GM23248 (cell line): ENCODE data around the gene SLC4A8. TPM values are rescaled to one million over a fixed set of nuclear protein-coding genes. Genes with fewer than 3 reads are reported as not detected.

Experiments
- DNase-seq: peaks from one replicate; pipeline ENCODE4 v3.0.0-alpha.2; 2015
- H2AFZ ChIP-seq: fragments of 200-600 bp; sonication (generic); 2 replicates; pipeline ENCODE4 v1.6.1; 2016; ENCODE audit warnings: antibody characterized with exemption
- H3F3A ChIP-seq: fragments of 200-600 bp; sonication (generic); 2 replicates; pipeline ENCODE4 v1.6.1; 2016; ENCODE audit warnings: mild to moderate bottlenecking, antibody characterized with exemption, mixed run types; ENCODE audit not compliant: insufficient read depth
- H3K27ac ChIP-seq: fragments of 200-600 bp; sonication (generic); 2 replicates; pipeline ENCODE4 v1.5.1; 2016; ENCODE audit warnings: mild to moderate bottlenecking
- H3K27me3 ChIP-seq: fragments of 200-600 bp; sonication (generic); replicated peaks from 2 replicates; pipeline ENCODE4 v1.6.1; 2016; ENCODE audit warnings: mild to moderate bottlenecking; ENCODE audit not compliant: insufficient read depth
- H3K36me3 ChIP-seq: fragments of 200-600 bp; sonication (generic); 2 replicates; pipeline ENCODE4 v1.6.1; 2016; ENCODE audit warnings: low read depth, mild to moderate bottlenecking
- H3K4me1 ChIP-seq: fragments of 200-600 bp; sonication (generic); 2 replicates; pipeline ENCODE4 v1.6.1; 2016; ENCODE audit warnings: mild to moderate bottlenecking; ENCODE audit not compliant: insufficient read depth
- H3K4me2 ChIP-seq: fragments of 200-600 bp; sonication (generic); one replicate; pipeline ENCODE4 v1.6.1; 2016; ENCODE audit warnings: mild to moderate bottlenecking; ENCODE audit not compliant: unreplicated experiment
- H3K4me3 ChIP-seq: fragments of 200-600 bp; sonication (generic); 2 replicates; pipeline ENCODE4 v1.5.1; 2016; ENCODE audit warnings: mild to moderate bottlenecking
- H3K79me2 ChIP-seq: fragments of 200-600 bp; sonication (generic); 2 replicates; pipeline ENCODE4 v1.6.1; 2016; ENCODE audit warnings: mild to moderate bottlenecking; ENCODE audit not compliant: insufficient read depth
- H3K9ac ChIP-seq: fragments of 200-600 bp; sonication (generic); 2 replicates; pipeline ENCODE4 v1.6.1; 2016; ENCODE audit warnings: mild to moderate bottlenecking
- H3K9me2 ChIP-seq: fragments of 200-600 bp; sonication (generic); 2 replicates; pipeline ENCODE4 v1.6.1; 2016; ENCODE audit warnings: mixed run types, mild to moderate bottlenecking, moderate library complexity; ENCODE audit not compliant: insufficient read depth
- H3K9me3 ChIP-seq: fragments of 200-600 bp; sonication (generic); one replicate; pipeline ENCODE4 v1.6.1; 2017; ENCODE audit warnings: low read depth
- H4K20me1 ChIP-seq: fragments of 200-600 bp; sonication (generic); 2 replicates; pipeline ENCODE4 v1.6.0; 2016; ENCODE audit not compliant: insufficient read depth
- EZH2 ChIP-seq: fragments of 200-600 bp; sonication (generic); IDR thresholded peaks from 2 replicates; pipeline ENCODE4 v1.6.1; 2018; ENCODE audit warnings: antibody characterized with exemption, mild to moderate bottlenecking; ENCODE audit not compliant: insufficient read depth, poor library complexity, severe bottlenecking
- EZH2phosphoT487 ChIP-seq: fragments of 200-600 bp; sonication (generic); IDR thresholded peaks from 2 replicates; pipeline ENCODE4 v1.6.1; 2018; ENCODE audit warnings: antibody characterized with exemption, moderate library complexity, mild to moderate bottlenecking, low read depth; ENCODE audit not compliant: insufficient read depth
- WGBS, 2 experiments: methylation state at CpG; one replicate each; pipeline ENCODE4 v1.1.6; 2015 to 2017; ENCODE audit warnings: low lambda C conversion rate in 2 of 2, low coverage in 1 of 2; ENCODE audit errors: missing lambda C conversion rate in 2 of 2; 5-methylcytosine and 5-hydroxymethylcytosine counted together
- in situ Hi-C: fragments of 300-500 bp; cut with MboI; formaldehyde crosslinking; loops from 2 replicates; pipeline ENCODE4 v1.15.0; 2020
- polyA plus RNA-seq: library from polyadenylated mRNA; unstranded; fragments of >200 nt; fragmentation: Nextera tagmentation; extraction: Ambion mirVana; gene quantifications from 2 replicates; pipeline ENCODE4 v1.2.1, GENCODE V29; 2016
- total RNA-seq: library from RNA; depleted of rRNA; stranded (reverse); fragments of >200 nt; shearing (Covaris generic); gene quantifications from 2 replicates; pipeline ENCODE4 v1.2.3, GENCODE V29; 2014

Gene SLC4A8
- total and polyA plus RNA-seq, 2 experiments from 2014 or later: 2.6 to 3.1 TPM

DNA sequence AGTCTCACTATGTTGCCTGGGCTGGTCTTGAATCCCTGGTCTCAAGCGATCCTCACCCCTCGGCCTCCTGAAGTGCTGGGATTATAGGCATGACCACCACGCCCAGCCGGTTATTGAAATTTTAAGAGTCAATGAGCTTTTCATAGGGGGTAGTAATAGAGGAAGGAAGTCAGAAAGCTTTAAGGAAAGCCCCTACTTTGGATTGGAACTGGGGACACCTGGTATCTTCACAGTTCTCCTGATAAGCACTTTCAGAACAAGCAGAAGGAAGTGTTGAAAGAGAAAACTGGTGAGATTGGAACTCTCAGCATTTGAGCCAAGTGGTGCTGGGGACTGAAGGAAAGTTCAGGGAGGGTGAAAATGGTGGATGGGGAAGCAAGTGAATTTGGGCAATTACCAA is 5.1 kb downstream of the SLC4A8 start:
- H3K27ac ChIP-seq: no peak overlapping the region

DNA sequence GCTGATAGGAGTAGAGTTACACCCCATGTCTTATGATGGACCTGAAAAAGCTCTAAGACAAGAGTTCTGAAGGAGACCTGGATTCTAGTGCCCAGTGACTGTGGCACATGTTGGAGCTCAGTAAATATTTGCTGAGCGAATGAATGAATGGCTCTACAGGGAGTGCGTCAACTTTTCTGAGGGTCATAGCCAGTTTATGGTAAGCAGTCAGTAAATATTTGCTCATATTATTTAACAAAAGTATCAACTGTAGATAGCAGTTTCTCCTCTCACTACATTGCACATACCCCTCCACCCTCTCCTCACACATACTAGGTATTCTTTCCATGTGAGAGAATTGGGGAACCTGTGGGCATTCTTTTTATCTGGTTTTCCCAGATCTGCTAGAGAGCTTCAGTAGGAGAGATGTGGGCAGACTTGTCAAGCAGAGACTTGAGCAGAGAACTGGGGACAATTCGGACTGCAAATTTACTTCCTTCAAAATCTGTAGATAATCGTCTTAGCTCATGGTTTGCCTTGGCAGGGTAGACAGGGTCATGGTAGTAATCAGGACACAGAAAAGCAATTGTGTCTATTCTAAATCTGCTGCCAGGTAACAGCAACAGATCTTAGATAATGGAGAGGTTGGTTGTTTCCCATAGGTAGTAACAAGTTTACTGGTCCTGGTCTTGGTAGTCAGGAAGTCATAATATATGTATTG is 5.7 kb downstream of the SLC4A8 start:
- Histone ChIP-seq H3K9me2 (no peaks in the 10 kb centered on the region), H4K20me1 (no peaks in the 10 kb centered on the region), H3K4me1 (no peaks in the 10 kb centered on the region), H3K27ac (no peak overlapping the region), H2AFZ (no peak overlapping the region), H3K9ac (no peak overlapping the region), H3K27me3 (no peaks in the 10 kb centered on the region), H3K79me2 (no peaks in the 10 kb centered on the region), H3K36me3 (no peaks in the 10 kb centered on the region), H3F3A (no peaks in the 10 kb centered on the region), H3K4me2 (no peak overlapping the region), H3K4me3 (no peak overlapping the region), H3K9me3 (no peaks in the 10 kb centered on the region)
- TF ChIP-seq EZH2phosphoT487: no peak
- no peak for TF ChIP-seq EZH2
- WGBS, 2 experiments: 69 to 73% methylated on average over 4 of the region's 4 CpGs
- in situ Hi-C loops: loop anchor here (5.0 kb wide), 1 partner anchor 97 kb away; no protein-coding TSS in a partner anchor
- no peak for DNase-seq

More for the DNA sequence above, 5.1 kb downstream of the SLC4A8 start:
- H3K36me3 ChIP-seq: no peaks in the 10 kb centered on the region
- H4K20me1 ChIP-seq: no peaks in the 10 kb centered on the region
- no peak overlapping the region for H3K9ac ChIP-seq
- H3F3A ChIP-seq: no peaks in the 10 kb centered on the region
- H3K9me2 ChIP-seq: no peaks in the 10 kb centered on the region
- WGBS, 2 experiments: 95 to 97% methylated on average over 4 of the region's 4 CpGs
- no peaks in the 10 kb centered on the region for H3K4me1 ChIP-seq
- no peak overlapping the region for H2AFZ ChIP-seq
- no peaks in the 10 kb centered on the region for H3K27me3 ChIP-seq
- TF ChIP-seq EZH2phosphoT487 (no peak), EZH2 (no peak)
- no peaks in the 10 kb centered on the region for H3K9me3 ChIP-seq
- H3K4me2 ChIP-seq: no peak overlapping the region
- in situ Hi-C loops: loop anchor here (5.0 to 10.0 kb wide), 2 partner anchors 98 to 395 kb away; no protein-coding TSS in a partner anchor
- no peaks in the 10 kb centered on the region for H3K79me2 ChIP-seq
- no peak overlapping the region for H3K4me3 ChIP-seq
- DNase-seq: no peak

DNA sequence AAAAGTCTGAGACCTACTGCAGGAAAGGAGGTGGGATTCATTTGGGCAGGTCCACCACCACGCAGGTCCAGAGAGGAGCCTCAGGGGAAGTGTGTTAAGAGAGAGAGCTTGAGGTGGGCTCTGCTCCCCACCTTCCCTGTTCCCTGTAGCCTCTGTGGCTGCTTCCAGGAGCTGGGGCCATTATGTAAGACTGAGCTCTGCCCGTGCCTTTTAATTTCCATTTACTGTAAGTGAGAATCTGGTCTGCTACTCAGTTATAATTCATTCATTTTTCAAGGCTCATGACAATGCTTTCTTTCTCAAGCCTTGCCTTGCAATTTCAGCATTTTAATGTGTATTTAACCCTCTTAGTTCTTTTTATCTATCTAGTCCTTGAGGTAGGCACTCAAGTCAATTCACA is 8.3 kb downstream of the SLC4A8 start:
- H3K9me2 ChIP-seq: no peaks in the 10 kb centered on the region
- no peaks in the 10 kb centered on the region for H4K20me1 ChIP-seq
- no peaks in the 10 kb centered on the region for H3K79me2 ChIP-seq
- no peak overlapping the region for H3K4me2 ChIP-seq
- no peaks in the 10 kb centered on the region for H3K36me3 ChIP-seq
- H3K27me3 ChIP-seq: no peaks in the 10 kb centered on the region
- H2AFZ ChIP-seq: no peak overlapping the region
- TF ChIP-seq EZH2 (no peak), EZH2phosphoT487 (no peak)
- no peaks in the 10 kb centered on the region for H3K9me3 ChIP-seq
- no peak for DNase-seq
- H3K9ac ChIP-seq: no peak overlapping the region
- H3K4me1 ChIP-seq: no peaks in the 10 kb centered on the region
- WGBS, 2 experiments: 61 to 68% methylated on average over 2 of the region's 2 CpGs
- H3K4me3 ChIP-seq: no peak overlapping the region
- no peaks in the 10 kb centered on the region for H3F3A ChIP-seq
- no peak overlapping the region for H3K27ac ChIP-seq
- in situ Hi-C loops: loop anchor here (5.0 kb wide), 1 partner anchor 94 kb away; no protein-coding TSS in a partner anchor

DNA sequence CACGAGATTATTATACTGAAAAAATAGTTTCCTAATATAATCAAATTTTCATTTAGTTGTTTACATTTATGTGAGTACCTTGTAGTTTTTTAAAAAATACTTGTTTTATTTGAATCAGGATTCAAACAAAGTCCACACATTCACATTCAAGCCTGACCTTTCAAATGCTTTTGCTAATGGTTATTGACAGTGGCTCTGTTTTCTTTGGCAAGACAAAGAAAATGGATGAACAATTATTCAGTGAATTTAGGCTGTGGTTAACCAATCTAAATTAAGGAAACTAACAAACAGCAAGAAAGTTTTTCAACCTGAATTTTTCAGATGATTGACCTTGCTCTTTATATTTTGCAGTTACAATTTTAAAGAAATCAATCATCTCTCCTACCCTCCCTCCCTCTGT is 9.7 kb downstream of the SLC4A8 start:
- Histone ChIP-seq H3K27me3 (no peaks in the 10 kb centered on the region), H3K36me3 (no peaks in the 10 kb centered on the region), H3K4me2 (no peak overlapping the region), H2AFZ (no peak overlapping the region), H3K4me3 (no peak overlapping the region), H3F3A (no peaks in the 10 kb centered on the region), H3K9me2 (no peaks in the 10 kb centered on the region), H3K79me2 (no peaks in the 10 kb centered on the region), H4K20me1 (no peaks in the 10 kb centered on the region), H3K9me3 (no peaks in the 10 kb centered on the region), H3K9ac (no peak overlapping the region), H3K27ac (no peak overlapping the region), H3K4me1 (no peaks in the 10 kb centered on the region)
- no peak for DNase-seq
- TF ChIP-seq EZH2phosphoT487 (no peak), EZH2 (no peak)
- in situ Hi-C loops: loop anchor here (5.0 kb wide), 1 partner anchor 93 kb away; no protein-coding TSS in a partner anchor
- 52 to 58% methylated on average over 1 of the region's 1 CpG for WGBS, 2 experiments
